Gastroesophageal sphincter (tissue), 4 donors: ENCODE measurements around the gene CTNNBIP1. TPM values are rescaled to one million over a fixed set of nuclear protein-coding genes. Genes with fewer than 3 reads are reported as not detected.
A peak's percentile ranks its signal among the peaks of the same experiment; 100 is the strongest.
"Not testable (repeated sequence)": the region's sequence is repeated elsewhere in the genome, so short reads cannot be mapped to it uniquely, and the experiment has no call there.

Experiments used
- ATAC-seq: fragments of 150-250 bp; one replicate; pipeline ENCODE4 v1.9.1; 2016; ENCODE audit warnings: mild to moderate bottlenecking, moderate library complexity
- H3K27ac ChIP-seq, 4 donors: fragments of 200-600 bp; sonication (generic) in 3 of 4; 1 replicate in 3 of 4; 2 replicates in 1 of 4; pipeline ENCODE4 v1.5.1; 2016 to 2019
- H3K27me3 ChIP-seq: fragments of 200-600 bp; sonication (generic); one replicate; pipeline ENCODE4 v1.5.1; 2019
- H3K36me3 ChIP-seq, 2 donors: fragments of 200-600 bp; sonication (generic); one replicate each; pipeline ENCODE4 v1.5.1; 2019; ENCODE audit warnings: control low read depth in 1 of 2
- H3K4me1 ChIP-seq, 3 donors: fragments of 200-600 bp; sonication (generic); 1 replicate in 2 of 3; 2 replicates in 1 of 3; pipeline ENCODE4 v1.5.1; 2016 to 2019; ENCODE audit warnings: control low read depth in 2 of 3
- H3K4me3 ChIP-seq, 2 donors: fragments of 200-600 bp; sonication (generic); one replicate each; pipeline ENCODE4 v1.5.1; 2019; ENCODE audit warnings: mild to moderate bottlenecking in 1 of 2, moderate library complexity in 1 of 2
- H3K9me3 ChIP-seq, 3 donors: fragments of 200-600 bp; sonication (generic); one replicate each; pipeline ENCODE4 v1.5.1; 2017 to 2019; ENCODE audit warnings: control low read depth in 2 of 3
- EP300 ChIP-seq: sonication (generic); formaldehyde crosslinking; IDR thresholded peaks from one replicate; pipeline ENCODE4 v1.6.1; 2017; ENCODE audit warnings: antibody characterized with exemption, mild to moderate bottlenecking
- POLR2A ChIP-seq, 2 donors: fragments of 450-650 bp; IDR thresholded peaks; one replicate each; pipeline ENCODE4 v1.6.1; 2017; ENCODE audit warnings: antibody characterized with exemption in 2 of 2, mild to moderate bottlenecking in 2 of 2, moderate library complexity in 1 of 2
- POLR2AphosphoS5 ChIP-seq: sonication (generic); formaldehyde crosslinking; IDR thresholded peaks from one replicate; pipeline ENCODE4 v1.6.1; 2017; ENCODE audit warnings: antibody characterized with exemption
- WGBS, 2 donors: methylation state at CpG; one replicate each; pipeline ENCODE4 v1.1.5; 2018; ENCODE audit warnings: low coverage in 1 of 2; 5-methylcytosine and 5-hydroxymethylcytosine counted together
- total RNA-seq, 4 donors: library from RNA; depleted of rRNA; stranded (reverse); fragments of >200 nt; gene quantifications; one replicate each; pipeline ENCODE4 v1.1.0, GENCODE V29; 2016
- TF ChIP-seq, protein P1 (sequence below), 4 experiments: fragments of 200-600 bp in 2 of 4; fragments of 450-650 bp in 2 of 4; sonication (generic) in 1 of 4; IDR thresholded peaks; one replicate each; pipeline ENCODE4 v1.5.1; 2017 to 2019; ENCODE audit warnings: antibody characterized with exemption in 4 of 4, mild to moderate bottlenecking in 2 of 4, moderate library complexity in 2 of 4

The CTNNBIP1 gene
- total RNA-seq, 4 donors from 2014 or later: 13.7 to 27.6 (median 21.0) TPM

DNA sequence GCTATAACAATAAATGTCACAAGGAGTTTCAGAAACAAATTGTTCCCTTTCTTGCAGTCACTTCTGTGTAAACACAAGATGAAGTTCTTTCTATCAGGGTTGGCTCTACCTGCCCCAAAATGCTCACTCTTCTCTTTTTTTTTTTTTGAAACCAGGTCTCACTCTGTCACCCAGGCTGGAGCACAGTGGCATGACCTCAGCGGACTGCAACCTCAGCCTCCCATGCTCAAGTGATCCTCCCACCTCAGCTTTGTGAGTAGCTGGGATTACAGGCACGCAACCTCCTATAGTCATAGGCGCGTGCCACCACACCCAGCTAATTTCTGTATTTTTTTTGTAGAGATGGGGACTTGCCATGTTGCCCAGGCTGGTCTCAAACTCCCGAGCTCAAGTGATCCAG is 10.5 kb upstream of the CTNNBIP1 start:
- no peak overlapping the region for H3K27ac ChIP-seq
- WGBS, 2 donors: 93 to 96% methylated on average over 2 to 5 of the region's 5 CpGs
- no peaks in the 10 kb centered on the region for H3K36me3 ChIP-seq

DNA sequence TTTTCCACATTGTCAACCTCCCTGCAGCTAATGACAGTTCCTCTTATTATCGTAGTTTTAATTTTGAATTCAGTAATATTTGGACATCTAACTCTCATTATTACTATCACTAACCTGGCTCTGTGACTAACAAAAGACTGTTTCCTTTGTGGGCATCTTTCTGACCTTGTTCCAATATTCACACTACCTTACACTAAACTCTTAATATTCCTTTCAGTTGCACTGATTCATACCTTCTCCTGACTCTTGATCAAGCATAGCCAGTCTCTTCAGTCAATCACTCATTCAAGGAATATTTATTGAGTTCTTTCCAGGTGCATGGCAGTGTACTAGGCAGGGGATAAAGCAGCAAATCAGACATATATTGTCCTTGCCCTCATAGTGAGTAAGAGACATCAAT is 7.8 kb upstream of the CTNNBIP1 start:
- 67% methylated on average over 1 of the region's 1 CpG; no CpG with 5 or more reads in 1 of the 2 donors for WGBS, 2 donors
- ATAC-seq: no peak

More for the DNA sequence above, 10.5 kb upstream of the CTNNBIP1 start:
- no peaks in the 10 kb centered on the region for H3K9me3 ChIP-seq
- no peak for ATAC-seq
- no peaks in the 10 kb centered on the region for H3K4me1 ChIP-seq
- H3K4me3 ChIP-seq: no peak overlapping the region
- no peaks in the 10 kb centered on the region for H3K27me3 ChIP-seq
- TF ChIP-seq EP300 (no peak), POLR2A (IDR thresholded peaks at IDR 0.05) (no peak), POLR2AphosphoS5 (no peak)
- TF ChIP-seq, protein P1, sequence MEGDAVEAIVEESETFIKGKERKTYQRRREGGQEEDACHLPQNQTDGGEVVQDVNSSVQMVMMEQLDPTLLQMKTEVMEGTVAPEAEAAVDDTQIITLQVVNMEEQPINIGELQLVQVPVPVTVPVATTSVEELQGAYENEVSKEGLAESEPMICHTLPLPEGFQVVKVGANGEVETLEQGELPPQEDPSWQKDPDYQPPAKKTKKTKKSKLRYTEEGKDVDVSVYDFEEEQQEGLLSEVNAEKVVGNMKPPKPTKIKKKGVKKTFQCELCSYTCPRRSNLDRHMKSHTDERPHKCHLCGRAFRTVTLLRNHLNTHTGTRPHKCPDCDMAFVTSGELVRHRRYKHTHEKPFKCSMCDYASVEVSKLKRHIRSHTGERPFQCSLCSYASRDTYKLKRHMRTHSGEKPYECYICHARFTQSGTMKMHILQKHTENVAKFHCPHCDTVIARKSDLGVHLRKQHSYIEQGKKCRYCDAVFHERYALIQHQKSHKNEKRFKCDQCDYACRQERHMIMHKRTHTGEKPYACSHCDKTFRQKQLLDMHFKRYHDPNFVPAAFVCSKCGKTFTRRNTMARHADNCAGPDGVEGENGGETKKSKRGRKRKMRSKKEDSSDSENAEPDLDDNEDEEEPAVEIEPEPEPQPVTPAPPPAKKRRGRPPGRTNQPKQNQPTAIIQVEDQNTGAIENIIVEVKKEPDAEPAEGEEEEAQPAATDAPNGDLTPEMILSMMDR (IDR thresholded peaks at IDR 0.05): no peak

DNA sequence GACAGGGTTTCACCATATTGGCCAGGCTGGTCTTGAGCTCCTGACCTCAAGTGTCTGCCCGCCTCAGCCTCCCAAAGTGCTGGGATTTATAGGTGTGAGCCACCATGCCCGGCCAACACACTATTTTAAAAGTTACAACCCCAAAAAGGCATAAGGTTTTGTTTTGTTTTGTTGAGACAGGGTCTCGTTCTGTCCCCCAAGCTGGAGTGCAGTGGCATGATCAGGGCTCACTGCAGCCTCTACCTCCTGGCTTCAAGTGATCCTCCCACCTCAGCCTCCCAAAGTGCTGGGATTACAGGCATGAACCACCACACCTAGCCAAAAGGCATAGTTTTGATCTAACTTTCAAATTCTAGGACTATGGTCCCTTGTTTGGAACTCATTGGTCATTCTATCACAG is 7.4 kb upstream of the CTNNBIP1 start:
- H3K36me3 ChIP-seq, H3K4me3 ChIP-seq, H3K27me3 ChIP-seq, H3K9me3 ChIP-seq, ATAC-seq, H3K4me1 ChIP-seq, H3K27ac ChIP-seq: not testable (repeated sequence)
- 94% methylated on average over 3 of the region's 3 CpGs; no CpG with 5 or more reads in 1 of the 2 donors for WGBS, 2 donors

More for the DNA sequence above, 7.8 kb upstream of the CTNNBIP1 start:
- Histone ChIP-seq H3K27me3 (no peaks in the 10 kb centered on the region), H3K4me1 (no peaks in the 10 kb centered on the region), H3K27ac (no peak overlapping the region), H3K9me3 (no peaks in the 10 kb centered on the region), H3K4me3 (no peak overlapping the region), H3K36me3 (no peaks in the 10 kb centered on the region)
- TF ChIP-seq POLR2A (IDR thresholded peaks at IDR 0.05) (no peak), EP300 (no peak)

DNA sequence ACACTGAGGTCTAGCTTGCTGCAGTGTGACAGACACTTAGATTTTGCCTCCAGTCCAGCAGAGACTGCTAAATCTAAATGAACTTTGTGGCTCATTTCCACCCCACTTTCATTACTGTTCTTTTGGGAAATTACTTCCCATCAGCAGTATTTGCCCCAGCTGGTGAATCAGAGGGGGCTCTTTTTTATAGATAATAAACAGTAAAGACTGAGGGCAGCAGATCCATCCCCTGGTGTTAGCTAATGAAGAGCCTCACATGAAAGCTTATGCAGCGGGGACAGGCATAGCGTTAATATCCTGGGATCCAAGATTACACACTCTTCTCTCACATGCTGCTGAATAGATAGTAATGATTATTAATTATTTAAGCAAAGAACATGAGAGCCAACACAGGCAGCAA is 6.4 kb upstream of the CTNNBIP1 start:
- no peak overlapping the region for H3K27ac ChIP-seq
- no peaks in the 10 kb centered on the region for H3K36me3 ChIP-seq
- H3K4me3 ChIP-seq: no peak overlapping the region
- no peaks in the 10 kb centered on the region for H3K27me3 ChIP-seq
- ATAC-seq: no peak
- WGBS, 2 donors: 91 to 93% methylated on average over 2 of the region's 2 CpGs
- no peaks in the 10 kb centered on the region for H3K9me3 ChIP-seq
- no peak for TF ChIP-seq POLR2A (IDR thresholded peaks at IDR 0.05)
- no peak for TF ChIP-seq POLR2AphosphoS5
- no peak for TF ChIP-seq EP300
- TF ChIP-seq, protein P1 (IDR thresholded peaks at IDR 0.05): no peak
- H3K4me1 ChIP-seq: peaks cover 0 to 4% (median 3%) of the 10 kb centered on the region in 3 donors

DNA sequence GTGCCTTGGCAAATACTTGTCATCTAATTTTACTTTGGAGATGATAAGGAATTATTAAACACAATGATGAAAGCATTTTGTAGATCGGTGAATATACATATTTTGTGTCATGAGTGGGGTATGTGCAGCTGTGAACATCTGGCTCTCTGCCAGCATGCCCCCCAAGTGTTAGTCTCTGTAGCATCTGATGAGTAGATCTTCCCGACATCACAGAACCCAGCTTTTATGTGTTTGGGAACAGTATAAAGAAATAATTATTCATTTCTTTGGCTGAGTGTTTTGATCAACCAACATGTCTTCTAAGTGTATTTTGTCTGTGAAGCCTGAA is 4.5 kb upstream of the CTNNBIP1 start:
- H3K27me3 ChIP-seq: no peaks in the 10 kb centered on the region
- no peaks in the 10 kb centered on the region for H3K9me3 ChIP-seq
- no peak for ATAC-seq
- H3K36me3 ChIP-seq: no peaks in the 10 kb centered on the region
- no peak overlapping the region for H3K27ac ChIP-seq
- WGBS, 2 donors: 45 to 60% methylated on average over 2 of the region's 2 CpGs
- no peak overlapping the region for H3K4me3 ChIP-seq
- H3K4me1 ChIP-seq: peaks cover 0 to 10% (median 7%) of the 10 kb centered on the region in 3 donors
- TF ChIP-seq POLR2A (IDR thresholded peaks at IDR 0.05): no peak
- TF ChIP-seq EP300: no peak
- no peak for TF ChIP-seq POLR2AphosphoS5
- TF ChIP-seq, protein P1 (IDR thresholded peaks at IDR 0.05): no peak

DNA sequence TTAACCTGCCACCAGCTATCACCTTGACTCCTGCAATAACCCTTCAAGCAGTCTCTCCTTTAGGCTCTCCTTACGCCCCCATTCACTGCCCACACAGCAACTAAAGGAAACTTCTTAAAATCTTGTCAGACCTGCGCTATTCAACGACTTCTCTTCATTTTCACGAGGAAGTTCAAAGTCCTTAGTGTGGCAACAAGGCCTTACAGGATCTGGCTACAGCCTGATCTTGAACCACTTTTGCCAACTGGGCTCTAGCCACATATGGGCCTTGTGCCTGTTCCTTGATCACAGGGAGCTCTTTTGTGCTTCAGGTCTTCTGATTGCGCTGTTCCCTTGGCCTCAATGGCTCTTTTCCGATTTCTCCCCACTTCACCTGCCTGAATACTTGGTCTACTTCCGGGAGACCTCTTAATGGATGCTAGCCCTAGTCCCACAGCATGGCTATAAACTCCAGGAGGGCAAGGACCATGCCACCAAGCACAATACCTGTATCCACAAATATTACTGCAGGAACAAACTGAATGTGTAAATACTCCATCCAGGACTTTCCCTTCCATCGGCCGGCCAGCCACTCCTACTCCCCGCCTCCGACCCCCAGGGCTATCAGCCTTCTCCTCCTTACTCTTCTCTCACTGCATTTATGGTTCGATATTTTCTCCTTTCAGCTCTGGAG is 2.3 kb upstream of the CTNNBIP1 start:
- Histone ChIP-seq H3K9me3 (no peaks in the 10 kb centered on the region), H3K4me1 (peaks cover 0 to 30% (median 17%) of the 10 kb centered on the region in 3 donors), H3K36me3 (no peaks in the 10 kb centered on the region), H3K27ac (peak overlapping the region in 3 of 4 donors; percentile 37 to 95 (median 41)), H3K4me3 (no peak overlapping the region), H3K27me3 (no peaks in the 10 kb centered on the region)
- 85 to 91% methylated on average over 9 to 11 of the region's 12 CpGs for WGBS, 2 donors
- ATAC-seq: no peak
- TF ChIP-seq POLR2A (IDR thresholded peaks at IDR 0.05) (no peak), POLR2AphosphoS5 (no peak), EP300 (no peak)
- TF ChIP-seq, protein P1 (IDR thresholded peaks at IDR 0.05): no peak
